Subcutaneous adipose tissue (tissue), 4 donors: Measurements from ENCODE around the gene FOXP2. TPM values are rescaled to one million over a fixed set of nuclear protein-coding genes. Genes with fewer than 3 reads are reported as not detected.

Source experiments
- total RNA-seq, 4 donors: library from RNA; depleted of rRNA; stranded (reverse); fragments of >200 nt; gene quantifications; one replicate each; pipeline ENCODE4 v1.1.0, GENCODE V29; 2016
- TF ChIP-seq, protein P1 (sequence below): fragments of 450-650 bp; IDR thresholded peaks from one replicate; pipeline ENCODE4 v1.5.1; 2016; ENCODE audit warnings: low read depth, mild to moderate bottlenecking, control low read depth, antibody characterized with exemption, moderate library complexity

The FOXP2 gene
- total RNA-seq, 4 donors from 2014 or later, result 11.3 to 20.1 (median 16.1) TPM

DNA sequence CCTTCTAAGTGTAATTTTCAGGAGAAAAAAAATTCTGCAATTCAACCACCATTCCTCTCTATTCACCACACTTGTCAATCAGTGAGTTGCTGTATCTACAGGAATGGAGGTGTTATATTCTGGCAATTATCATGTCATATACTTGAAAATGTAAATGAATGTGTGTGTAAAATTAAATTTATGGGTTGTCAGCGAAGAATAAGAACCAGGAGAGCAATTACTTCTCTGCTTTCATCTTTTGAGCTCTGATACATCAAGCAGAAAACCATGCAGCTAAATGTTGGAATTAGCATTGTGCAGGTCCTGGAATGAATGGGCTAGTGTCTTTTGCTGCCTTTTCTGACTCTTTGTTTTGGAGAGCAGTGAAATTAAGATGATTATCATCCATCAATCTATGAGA lies 207.6 kb downstream of the FOXP2 start:
- TF ChIP-seq, protein P1, sequence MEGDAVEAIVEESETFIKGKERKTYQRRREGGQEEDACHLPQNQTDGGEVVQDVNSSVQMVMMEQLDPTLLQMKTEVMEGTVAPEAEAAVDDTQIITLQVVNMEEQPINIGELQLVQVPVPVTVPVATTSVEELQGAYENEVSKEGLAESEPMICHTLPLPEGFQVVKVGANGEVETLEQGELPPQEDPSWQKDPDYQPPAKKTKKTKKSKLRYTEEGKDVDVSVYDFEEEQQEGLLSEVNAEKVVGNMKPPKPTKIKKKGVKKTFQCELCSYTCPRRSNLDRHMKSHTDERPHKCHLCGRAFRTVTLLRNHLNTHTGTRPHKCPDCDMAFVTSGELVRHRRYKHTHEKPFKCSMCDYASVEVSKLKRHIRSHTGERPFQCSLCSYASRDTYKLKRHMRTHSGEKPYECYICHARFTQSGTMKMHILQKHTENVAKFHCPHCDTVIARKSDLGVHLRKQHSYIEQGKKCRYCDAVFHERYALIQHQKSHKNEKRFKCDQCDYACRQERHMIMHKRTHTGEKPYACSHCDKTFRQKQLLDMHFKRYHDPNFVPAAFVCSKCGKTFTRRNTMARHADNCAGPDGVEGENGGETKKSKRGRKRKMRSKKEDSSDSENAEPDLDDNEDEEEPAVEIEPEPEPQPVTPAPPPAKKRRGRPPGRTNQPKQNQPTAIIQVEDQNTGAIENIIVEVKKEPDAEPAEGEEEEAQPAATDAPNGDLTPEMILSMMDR, result no peak

DNA sequence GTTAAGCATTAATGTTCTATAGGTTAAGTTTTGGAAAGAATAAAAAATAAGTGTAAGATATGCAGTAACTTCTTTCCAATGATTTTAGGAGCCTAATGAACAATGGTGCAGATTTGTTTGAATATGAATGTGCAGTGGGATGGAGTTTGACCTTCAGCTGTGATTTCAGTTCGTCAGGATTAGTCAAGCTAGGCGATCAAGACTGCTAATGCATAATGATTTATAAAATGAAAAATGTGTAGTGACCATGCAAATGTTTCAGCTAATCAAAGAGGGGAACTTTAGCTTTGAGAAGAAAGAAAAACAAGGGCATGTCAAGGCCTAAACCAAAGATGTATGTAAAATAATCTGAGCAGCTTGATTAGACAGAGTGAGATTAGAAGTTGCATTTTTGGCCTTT lies 208.5 kb downstream of the FOXP2 start:
- TF ChIP-seq, protein P1, result no peak

- TF ChIP-seq, protein P1, result no peak
Measured at GRCh38 chr7:114627231-114627630, 212.6 kb downstream of the FOXP2 start.

DNA sequence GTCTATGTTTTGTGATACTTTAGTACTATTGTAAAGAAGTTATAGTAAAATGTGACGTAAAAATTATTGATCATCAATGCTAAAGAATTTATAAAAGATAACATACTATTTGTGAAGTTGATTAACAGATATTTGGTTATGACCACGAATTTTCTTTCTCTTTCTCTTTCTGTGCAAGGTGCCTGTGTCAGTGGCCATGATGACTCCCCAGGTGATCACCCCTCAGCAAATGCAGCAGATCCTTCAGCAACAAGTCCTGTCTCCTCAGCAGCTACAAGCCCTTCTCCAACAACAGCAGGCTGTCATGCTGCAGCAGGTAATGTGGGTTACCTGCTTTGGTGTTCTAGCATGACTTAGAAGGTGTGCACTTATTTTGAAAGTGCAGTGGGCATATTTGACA lies 213.7 kb downstream of the FOXP2 start:
- TF ChIP-seq, protein P1, result no peak

GRCh38 chr7:114629762-114630161 lies 215.1 kb downstream of the FOXP2 start:
- TF ChIP-seq, protein P1, result no peak

DNA sequence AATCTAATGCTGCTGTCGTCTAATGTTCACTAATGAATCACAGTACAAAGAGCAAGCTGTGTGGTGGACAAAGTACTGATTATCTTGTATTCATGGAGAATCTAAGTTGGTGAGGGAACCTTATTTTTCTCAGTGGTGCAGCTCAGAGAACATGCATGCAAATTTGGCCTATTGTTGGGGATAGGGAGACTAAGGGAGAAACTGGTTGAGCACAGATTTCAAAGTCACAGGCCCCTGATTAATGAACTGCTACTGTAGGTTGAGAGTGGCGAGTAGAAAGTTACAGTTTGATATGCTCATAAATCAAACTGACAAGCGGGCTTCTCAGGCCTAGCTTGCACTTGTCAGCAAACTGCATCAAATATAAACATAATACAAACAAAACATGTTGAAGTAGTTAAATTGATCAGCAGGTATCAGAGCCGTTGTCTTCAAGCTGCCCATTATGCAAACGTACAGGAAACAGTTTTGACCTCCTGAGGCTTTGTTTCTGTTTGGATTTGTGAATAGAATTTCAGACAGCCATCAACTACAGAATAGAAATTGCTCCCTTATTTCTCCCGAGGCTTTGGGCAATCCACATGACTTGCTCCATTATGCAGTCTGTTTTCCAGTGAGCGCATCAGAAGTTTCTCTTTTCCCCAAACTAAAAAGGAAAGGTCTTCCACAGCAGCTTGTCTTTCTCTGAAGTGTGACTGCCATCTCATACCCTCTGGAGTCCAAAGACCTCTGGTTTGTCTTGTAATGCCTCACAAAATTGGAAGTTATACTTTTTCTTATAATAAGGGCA lies 215.8 kb downstream of the FOXP2 start:
- TF ChIP-seq, protein P1, result no peak

DNA sequence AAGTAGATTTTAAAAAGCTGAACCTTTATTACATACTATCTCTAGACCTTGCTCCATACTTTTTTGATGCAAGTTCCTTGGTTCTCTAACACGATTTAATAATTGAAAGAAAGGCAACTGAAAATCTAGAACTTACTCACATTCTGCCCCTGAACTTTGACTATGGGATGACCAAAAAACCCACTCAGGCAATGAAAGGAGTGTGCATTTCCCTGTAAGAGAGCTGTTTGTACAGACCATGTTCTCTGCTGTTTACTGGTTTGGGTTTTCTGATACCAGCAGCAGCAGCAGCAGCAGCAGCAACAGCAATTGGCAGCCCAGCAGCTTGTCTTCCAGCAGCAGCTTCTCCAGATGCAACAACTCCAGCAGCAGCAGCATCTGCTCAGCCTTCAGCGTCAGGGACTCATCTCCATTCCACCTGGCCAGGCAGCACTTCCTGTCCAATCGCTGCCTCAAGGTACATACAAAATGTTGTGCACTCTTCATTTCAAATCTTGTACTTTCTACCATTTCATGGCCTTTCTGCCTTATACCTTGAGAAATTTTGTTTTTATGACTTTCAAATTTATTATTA lies 216.7 kb downstream of the FOXP2 start:
- TF ChIP-seq, protein P1, result no peak
